Measurements from ENCODE around the gene KIF17.

- no peak for TF ChIP-seq CTCF (IDR thresholded peaks at IDR 0.05; ENCODE audit: insufficient read depth, low read depth, low read length)
- no peak for TF ChIP-seq EZH2 (IDR thresholded peaks at IDR 0.05; ENCODE audit: insufficient read depth, low read length)
Observed at GRCh38 chr1:20723537-20724363, 5.9 kb upstream of the KIF17 start.
